Mammary epithelial cell (primary cell): ENCODE results near the gene SRPK2.

Source experiments
- CTCF ChIP-seq, 2 donors: IDR thresholded peaks in 1 of 2; conservative IDR thresholded peaks in 1 of 2; 2 replicates each; pipeline ENCODE4 v1.5.1; 2011 to 2012; ENCODE audit warnings: inconsistent platforms in 2 of 2, low read length in 2 of 2, mild to moderate bottlenecking in 2 of 2, control low read depth in 1 of 2, low read depth in 1 of 2; ENCODE audit not compliant: insufficient read depth in 1 of 2; ENCODE audit errors: extremely low read depth in 1 of 2
- EZH2 ChIP-seq: IDR thresholded peaks from 2 replicates; pipeline ENCODE4 v1.6.1; 2012; ENCODE audit warnings: low read length, inconsistent platforms, borderline replicate concordance

- no peak for TF ChIP-seq CTCF (conservative IDR thresholded peaks at IDR 0.05 in 1 of 2, IDR thresholded peaks at IDR 0.05 in 1 of 2; ENCODE audit: extremely low read depth in 1 of 2, insufficient read depth in 1 of 2, low read depth in 1 of 2, low read length in 2 of 2)
- no peak for TF ChIP-seq EZH2
These were observed 189.3 kb downstream of the SRPK2 start for GRCh38 chr7:105199386-105199785.
